Measurements from ENCODE around the gene B3GNT4.

Gene B3GNT4

DNA sequence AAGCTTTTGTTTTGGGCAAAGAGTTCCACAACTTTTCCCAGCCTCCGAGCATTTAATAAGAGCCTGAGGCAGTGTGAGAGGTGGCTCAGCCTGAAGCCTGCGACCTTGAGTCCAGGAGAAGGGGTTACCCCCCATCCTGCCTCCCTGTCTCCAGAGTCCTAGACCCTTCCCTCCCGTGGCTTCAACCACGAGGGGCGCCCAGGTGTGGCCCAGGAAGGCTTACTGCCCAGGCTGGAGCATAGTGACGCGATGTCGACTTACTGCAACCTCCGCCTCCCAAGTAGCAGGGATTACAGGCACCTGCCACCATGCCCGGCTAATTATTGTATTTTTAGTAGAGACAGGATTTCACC lies 19.9 kb upstream of the B3GNT4 start:
- H3K9ac ChIP-seq (ENCODE audit: low read length): peak overlapping the region; percentile 57; the same call in 1 of the 2 replicates
- H3K4me2 ChIP-seq (ENCODE audit: low read length): peak overlapping the region; percentile 84
- H3K4me3 ChIP-seq (ENCODE audit: low read depth, low read length, poor library complexity, severe bottlenecking): peak overlapping the region; percentile 60
- no peak overlapping the region for H3K27ac ChIP-seq (ENCODE audit: low read depth, low read length, poor library complexity, severe bottlenecking)
- H4K20me1 ChIP-seq (ENCODE audit: insufficient read depth, low read length): no peaks in the 10 kb centered on the region
- H3K4me1 ChIP-seq (ENCODE audit: insufficient read depth, low read length, severe bottlenecking): peaks cover 23% of the 10 kb centered on the region
- no peaks in the 10 kb centered on the region for H3K9me2 ChIP-seq (ENCODE audit: low read depth, low read length)
- H3K36me3 ChIP-seq (ENCODE audit: insufficient read depth, low read length): no peaks in the 10 kb centered on the region
- peaks cover 3% of the 10 kb centered on the region; the same call in 1 of the 2 replicates for H3K27me3 ChIP-seq (ENCODE audit: insufficient read depth, low read length)
- no peaks in the 10 kb centered on the region for H3K9me3 ChIP-seq (ENCODE audit: low read length)
- H3K79me2 ChIP-seq (ENCODE audit: insufficient read depth, low read length): no peaks in the 10 kb centered on the region
- H3F3A ChIP-seq (ENCODE audit: insufficient read depth, low read length): no peaks in the 10 kb centered on the region
- TF ChIP-seq, protein P1, sequence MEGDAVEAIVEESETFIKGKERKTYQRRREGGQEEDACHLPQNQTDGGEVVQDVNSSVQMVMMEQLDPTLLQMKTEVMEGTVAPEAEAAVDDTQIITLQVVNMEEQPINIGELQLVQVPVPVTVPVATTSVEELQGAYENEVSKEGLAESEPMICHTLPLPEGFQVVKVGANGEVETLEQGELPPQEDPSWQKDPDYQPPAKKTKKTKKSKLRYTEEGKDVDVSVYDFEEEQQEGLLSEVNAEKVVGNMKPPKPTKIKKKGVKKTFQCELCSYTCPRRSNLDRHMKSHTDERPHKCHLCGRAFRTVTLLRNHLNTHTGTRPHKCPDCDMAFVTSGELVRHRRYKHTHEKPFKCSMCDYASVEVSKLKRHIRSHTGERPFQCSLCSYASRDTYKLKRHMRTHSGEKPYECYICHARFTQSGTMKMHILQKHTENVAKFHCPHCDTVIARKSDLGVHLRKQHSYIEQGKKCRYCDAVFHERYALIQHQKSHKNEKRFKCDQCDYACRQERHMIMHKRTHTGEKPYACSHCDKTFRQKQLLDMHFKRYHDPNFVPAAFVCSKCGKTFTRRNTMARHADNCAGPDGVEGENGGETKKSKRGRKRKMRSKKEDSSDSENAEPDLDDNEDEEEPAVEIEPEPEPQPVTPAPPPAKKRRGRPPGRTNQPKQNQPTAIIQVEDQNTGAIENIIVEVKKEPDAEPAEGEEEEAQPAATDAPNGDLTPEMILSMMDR (IDR thresholded peaks at IDR 0.05; ENCODE audit: low read length): no peak
- no peak for TF ChIP-seq EZH2 (IDR thresholded peaks at IDR 0.05; ENCODE audit: borderline replicate concordance, low read length)
- H2AFZ ChIP-seq (ENCODE audit: low read length): no peak overlapping the region; the same call in 1 of the 2 replicates

- TF ChIP-seq, protein P1 (IDR thresholded peaks at IDR 0.05; ENCODE audit: low read length): no peak
- TF ChIP-seq EZH2 (IDR thresholded peaks at IDR 0.05; ENCODE audit: borderline replicate concordance, low read length): no peak
- peaks cover 3% of the 10 kb centered on the region; the same call in 1 of the 2 replicates for H3K27me3 ChIP-seq (ENCODE audit: insufficient read depth, low read length)
- peak overlapping the region; percentile 4; the same call in 1 of the 2 replicates for H3K4me2 ChIP-seq (ENCODE audit: low read length)
- no peaks in the 10 kb centered on the region for H3K36me3 ChIP-seq (ENCODE audit: insufficient read depth, low read length)
- H3K9me2 ChIP-seq (ENCODE audit: low read depth, low read length): no peaks in the 10 kb centered on the region
- H3K4me1 ChIP-seq (ENCODE audit: insufficient read depth, low read length, severe bottlenecking): peaks cover 23% of the 10 kb centered on the region
- no peak overlapping the region for H3K4me3 ChIP-seq (ENCODE audit: low read depth, low read length, poor library complexity, severe bottlenecking)
- no peak overlapping the region for H2AFZ ChIP-seq (ENCODE audit: low read length)
- no peaks in the 10 kb centered on the region for H4K20me1 ChIP-seq (ENCODE audit: insufficient read depth, low read length)
- H3K27ac ChIP-seq (ENCODE audit: low read depth, low read length, poor library complexity, severe bottlenecking): no peak overlapping the region
- H3F3A ChIP-seq (ENCODE audit: insufficient read depth, low read length): no peaks in the 10 kb centered on the region
- no peaks in the 10 kb centered on the region for H3K9me3 ChIP-seq (ENCODE audit: low read length)
- no peaks in the 10 kb centered on the region for H3K79me2 ChIP-seq (ENCODE audit: insufficient read depth, low read length)
- no peak overlapping the region for H3K9ac ChIP-seq (ENCODE audit: low read length)
These were observed 19.0 kb upstream of the B3GNT4 start for GRCh38 chr12:122184517-122184916.

DNA sequence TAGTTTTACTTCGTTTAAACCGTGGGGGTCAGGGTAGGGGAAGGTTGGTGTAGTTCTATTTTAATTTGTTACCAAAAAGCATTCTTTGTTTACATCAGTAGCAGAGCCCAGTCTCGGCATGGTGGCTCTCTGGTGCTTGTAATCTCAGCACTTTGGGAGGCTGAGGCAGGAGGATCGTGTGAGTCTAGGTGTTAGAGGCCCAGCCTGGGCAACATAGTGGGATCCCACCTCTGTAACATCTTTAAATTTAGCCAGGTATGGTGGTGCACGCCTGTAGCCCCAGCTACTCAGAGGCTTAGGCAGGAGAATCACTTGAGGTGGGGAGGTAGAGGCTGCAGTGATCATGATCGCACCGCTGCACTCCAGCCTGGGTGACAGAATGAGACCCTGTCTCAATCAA lies 18.4 kb upstream of the B3GNT4 start:
- H3K27ac ChIP-seq (ENCODE audit: low read depth, low read length, poor library complexity, severe bottlenecking): no peak overlapping the region
- peaks cover 3% of the 10 kb centered on the region; the same call in 1 of the 2 replicates for H3K27me3 ChIP-seq (ENCODE audit: insufficient read depth, low read length)
- H3K9me3 ChIP-seq (ENCODE audit: low read length): no peaks in the 10 kb centered on the region
- H3K79me2 ChIP-seq (ENCODE audit: insufficient read depth, low read length): no peaks in the 10 kb centered on the region
- H3K4me3 ChIP-seq (ENCODE audit: low read depth, low read length, poor library complexity, severe bottlenecking): no peak overlapping the region
- H3K9me2 ChIP-seq (ENCODE audit: low read depth, low read length): no peaks in the 10 kb centered on the region
- H3K4me1 ChIP-seq (ENCODE audit: insufficient read depth, low read length, severe bottlenecking): peaks cover 23% of the 10 kb centered on the region
- TF ChIP-seq EZH2 (IDR thresholded peaks at IDR 0.05; ENCODE audit: borderline replicate concordance, low read length): no peak
- TF ChIP-seq, protein P1 (IDR thresholded peaks at IDR 0.05; ENCODE audit: low read length): no peak
- H4K20me1 ChIP-seq (ENCODE audit: insufficient read depth, low read length): no peaks in the 10 kb centered on the region
- peak overlapping the region; percentile 4; the same call in 1 of the 2 replicates for H3K4me2 ChIP-seq (ENCODE audit: low read length)
- no peak overlapping the region for H3K9ac ChIP-seq (ENCODE audit: low read length)
- H3F3A ChIP-seq (ENCODE audit: insufficient read depth, low read length): no peaks in the 10 kb centered on the region
- no peaks in the 10 kb centered on the region for H3K36me3 ChIP-seq (ENCODE audit: insufficient read depth, low read length)
- no peak overlapping the region for H2AFZ ChIP-seq (ENCODE audit: low read length)

All from OCI-LY1 (cell line).